Activated T-cell treated with anti-CD3 and anti-CD28 coated beads for 1 hour (primary cell): Measurements from ENCODE around the gene DNASE1L3.

Source experiments
- DNase-seq: peaks from one replicate; pipeline ENCODE4 v3.0.0-alpha.2; 2020; ENCODE audit warnings: low read depth

DNASE1L3 gene

DNA sequence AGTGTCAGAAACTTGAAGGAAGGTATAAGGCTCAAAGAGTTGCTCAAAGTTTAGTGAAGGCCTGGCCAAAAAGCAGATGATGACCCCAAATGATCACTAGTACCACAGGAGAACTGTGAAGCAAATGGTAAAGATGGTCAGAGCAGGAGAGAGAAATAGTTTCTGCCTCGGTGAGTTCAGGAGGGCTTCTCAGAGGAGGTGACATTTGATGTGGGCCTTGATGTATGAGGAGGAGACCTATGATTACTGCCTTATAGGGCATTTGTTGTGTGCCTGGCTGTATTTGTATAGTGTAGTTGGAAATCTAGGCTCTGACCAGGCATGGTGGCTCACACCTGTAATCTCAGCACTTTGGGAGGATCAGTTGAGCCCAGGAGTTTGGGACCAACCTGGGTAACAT, 50.4 kb downstream of the DNASE1L3 start:
- DNase-seq, result no peak

- no peak for DNase-seq
Observed at GRCh38 chr3:58158442-58159153, 52.2 kb downstream of the DNASE1L3 start.

DNA sequence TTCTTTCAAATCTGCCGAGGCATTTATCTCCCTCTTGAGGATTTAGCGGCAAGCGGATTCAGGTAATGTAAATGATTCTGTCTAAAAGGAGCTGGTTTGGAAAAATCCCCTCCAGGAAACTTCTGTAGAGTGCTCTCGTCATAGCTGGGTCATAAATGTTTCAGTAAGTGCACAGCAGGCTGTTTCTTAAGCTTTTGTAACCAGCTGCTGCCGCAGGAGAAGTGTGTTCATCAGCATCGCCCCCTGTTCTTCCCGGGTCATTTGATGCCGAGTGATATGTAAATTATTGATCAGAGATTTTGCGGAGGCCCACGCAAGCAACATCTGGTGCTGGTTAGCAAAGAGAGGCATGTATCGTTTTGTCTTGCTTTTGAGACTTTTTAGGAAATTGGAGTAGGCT, 53.1 kb downstream of the DNASE1L3 start:
- no peak for DNase-seq

DNA sequence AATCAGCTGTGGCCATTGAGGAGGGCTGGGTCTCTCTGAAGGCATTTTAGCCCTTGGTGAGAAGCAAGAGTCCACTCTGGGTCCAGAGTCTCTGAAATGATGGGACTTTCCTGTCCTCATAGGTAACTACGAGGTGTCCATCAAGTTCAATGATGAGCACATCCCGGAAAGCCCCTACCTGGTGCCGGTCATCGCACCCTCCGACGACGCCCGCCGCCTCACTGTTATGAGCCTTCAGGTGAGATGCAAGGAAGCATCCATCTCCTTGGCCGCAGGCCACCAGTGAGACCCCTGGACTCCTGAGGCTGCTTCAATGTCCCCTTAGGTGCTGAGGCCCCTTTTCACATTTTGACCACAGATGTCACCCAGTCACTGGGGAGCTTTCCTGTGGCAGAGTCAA, 54.9 kb downstream of the DNASE1L3 start:
- DNase-seq, result no peak

- no peak for DNase-seq
Observed at GRCh38 chr3:58154626-58155449, 55.9 kb downstream of the DNASE1L3 start.

GRCh38 chr3:58153371-58153770, 57.4 kb downstream of the DNASE1L3 start:
- DNase-seq, result no peak

DNA sequence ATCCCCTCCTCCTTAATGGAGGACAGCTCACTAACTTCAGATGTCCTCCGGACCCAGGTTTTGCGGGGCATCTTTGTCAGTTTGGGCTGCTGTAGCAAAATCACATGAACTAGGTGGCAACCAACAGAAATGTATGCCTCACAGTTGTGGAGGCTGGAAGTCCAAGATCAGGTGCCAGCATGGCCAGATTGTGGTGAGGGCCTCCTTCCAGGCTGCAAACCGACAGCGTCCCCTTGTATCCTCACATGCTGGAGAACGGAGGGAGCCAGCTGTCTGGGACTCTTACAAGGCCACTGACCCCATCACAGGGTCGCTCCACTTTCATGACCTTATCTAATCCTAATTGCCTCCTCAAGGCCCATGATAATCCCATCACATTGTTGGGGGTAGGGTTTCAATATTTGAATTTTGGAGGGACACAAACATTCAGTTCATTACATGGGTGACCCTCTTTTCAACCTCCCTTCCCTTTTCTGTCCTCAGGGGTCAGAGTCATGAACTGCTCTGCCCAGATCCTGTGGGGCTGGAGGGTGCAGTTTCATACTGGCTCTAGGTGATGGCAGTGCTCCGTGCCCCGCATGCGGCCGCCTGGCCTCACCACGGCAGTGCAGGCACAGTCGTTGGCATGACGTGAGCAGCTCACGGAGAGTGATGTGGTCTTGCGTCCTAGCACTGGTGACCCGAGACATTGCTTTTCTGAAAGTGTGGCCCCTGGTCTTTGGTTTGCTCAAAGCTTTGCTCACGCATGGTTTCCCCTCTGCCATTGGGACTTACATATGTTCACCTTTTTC, 58.4 kb downstream of the DNASE1L3 start:
- DNase-seq, result no peak

DNA sequence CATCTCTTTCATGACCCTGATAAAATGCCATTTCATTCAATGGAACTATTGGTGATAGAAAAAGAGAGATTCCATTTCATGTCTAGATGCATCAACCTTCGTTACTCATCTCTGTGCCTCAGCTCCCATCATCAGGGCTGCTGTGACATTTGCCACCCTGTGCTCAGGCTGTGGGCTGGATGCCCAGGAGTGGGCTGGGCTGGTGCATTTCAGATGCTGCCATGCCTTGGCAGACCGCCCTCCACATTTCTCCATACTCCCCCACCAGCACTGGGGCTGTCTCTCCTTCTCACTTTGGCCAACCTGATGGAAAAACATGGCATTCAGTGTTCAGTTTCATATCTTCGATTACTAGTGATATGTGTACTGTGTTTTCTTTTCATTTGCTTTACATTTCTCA, 59.1 kb downstream of the DNASE1L3 start:
- no peak for DNase-seq

DNA sequence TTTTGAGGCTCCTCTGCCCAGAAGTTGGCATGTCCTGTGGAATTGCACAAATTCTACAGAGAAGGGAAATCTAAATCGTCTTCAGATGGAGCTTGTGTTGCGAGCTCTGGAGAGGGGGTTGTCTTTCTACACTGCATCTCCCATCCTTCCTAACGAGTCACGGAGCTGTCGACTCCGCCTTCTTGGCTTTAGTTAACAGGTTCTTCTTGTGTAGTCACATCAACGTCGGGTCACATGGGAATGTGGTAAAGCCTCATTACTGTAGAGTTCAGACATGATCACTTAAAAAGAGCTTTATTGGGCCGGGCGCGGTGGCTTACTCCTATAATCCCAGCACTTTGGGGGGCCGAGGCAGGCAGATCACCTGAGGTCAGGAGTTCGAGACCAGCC, 60.0 kb downstream of the DNASE1L3 start:
- DNase-seq, result no peak

DNA sequence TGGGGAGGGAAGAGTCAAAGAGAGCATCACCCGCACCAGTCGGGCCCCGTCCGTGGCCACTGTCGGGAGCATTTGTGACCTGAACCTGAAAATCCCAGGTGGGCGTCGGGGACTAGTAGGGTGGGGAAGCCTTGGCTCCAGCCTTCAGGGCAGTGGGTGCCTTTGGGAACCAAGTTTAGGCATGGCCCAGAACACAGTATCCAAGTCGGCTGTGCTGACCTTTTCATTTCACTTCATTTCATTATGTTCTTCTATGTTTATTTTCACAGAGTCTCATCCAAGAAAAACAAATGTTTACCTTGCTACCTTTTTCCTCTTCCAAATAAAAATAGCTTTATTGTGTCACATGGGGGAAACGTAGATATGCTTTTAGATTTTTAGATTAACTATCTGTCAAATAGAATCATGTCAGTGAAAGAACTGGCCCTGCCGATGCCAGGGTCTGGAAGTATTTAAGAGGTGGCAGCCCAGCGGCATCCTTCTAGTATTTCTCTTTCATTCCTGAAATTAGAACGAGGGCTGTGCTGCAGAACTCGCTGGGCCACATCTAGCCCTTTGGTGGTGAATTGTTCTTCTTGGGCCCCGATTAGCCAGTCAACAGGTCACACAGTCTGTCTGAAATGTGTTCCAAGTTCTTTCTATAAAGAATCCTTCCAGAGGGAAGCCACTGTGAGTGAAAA, 60.5 kb downstream of the DNASE1L3 start:
- DNase-seq, result no peak

DNA sequence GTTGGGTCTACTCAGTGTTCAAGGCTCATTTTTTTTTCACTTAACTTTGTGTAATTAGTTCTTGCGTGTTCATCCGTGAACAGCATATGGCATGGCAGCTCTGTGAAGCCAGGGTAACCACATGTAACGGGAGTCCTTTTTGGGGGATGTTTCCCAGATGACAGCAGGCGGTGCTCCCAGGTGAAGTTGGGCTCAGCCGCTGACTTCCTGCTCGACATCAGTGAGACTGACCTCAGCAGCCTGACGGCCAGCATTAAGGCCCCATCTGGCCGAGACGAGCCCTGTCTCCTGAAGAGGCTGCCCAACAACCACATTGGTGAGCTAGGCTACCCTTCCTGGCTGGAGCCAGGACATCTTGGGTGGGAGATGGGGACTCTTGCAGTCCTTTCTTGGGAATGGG, 62.7 kb downstream of the DNASE1L3 start:
- DNase-seq, result no peak

DNA sequence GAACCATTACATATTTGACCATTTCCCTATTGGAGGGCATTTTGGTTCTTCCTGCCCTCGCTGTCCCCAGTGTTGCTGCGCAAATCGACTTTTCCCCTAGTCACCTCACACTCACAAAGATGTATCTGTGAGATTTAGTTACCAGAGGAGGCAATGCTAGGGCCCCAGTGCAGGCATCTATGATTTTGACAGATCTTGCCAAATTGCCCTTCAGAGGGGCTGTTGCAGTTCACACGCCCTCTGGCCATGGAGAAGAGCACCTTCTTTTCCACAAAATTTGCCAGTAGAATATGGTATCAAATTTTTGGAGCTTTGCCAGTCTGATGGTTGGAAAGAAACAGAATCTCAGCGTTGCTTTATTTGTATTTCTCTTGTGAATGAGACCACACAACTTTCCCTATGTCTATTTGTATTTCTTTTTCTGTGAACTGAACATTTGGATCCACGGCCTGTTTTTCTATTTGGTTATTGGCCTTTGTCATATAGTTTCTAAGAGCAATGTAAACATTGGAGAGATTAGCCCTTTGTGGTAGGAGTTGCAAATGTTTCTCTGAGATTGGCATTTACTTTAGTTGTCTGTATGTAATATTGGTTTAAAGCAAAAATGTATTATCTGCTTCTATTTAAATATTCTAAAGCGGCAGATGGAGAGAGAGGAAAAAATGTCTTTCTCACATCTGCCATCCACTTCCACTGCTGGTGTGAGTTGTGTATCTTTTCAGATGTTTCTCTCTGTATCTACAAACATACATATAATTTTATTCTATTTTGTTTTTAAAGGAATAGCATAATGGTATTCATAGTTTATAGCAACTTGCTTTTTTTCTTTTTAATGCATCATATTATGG, 66.1 kb downstream of the DNASE1L3 start:
- DNase-seq, result no peak

- no peak for DNase-seq
Observed at GRCh38 chr3:58143417-58144055, 67.2 kb downstream of the DNASE1L3 start.
